Measurements from ENCODE around the gene PTPRH.

DNA sequence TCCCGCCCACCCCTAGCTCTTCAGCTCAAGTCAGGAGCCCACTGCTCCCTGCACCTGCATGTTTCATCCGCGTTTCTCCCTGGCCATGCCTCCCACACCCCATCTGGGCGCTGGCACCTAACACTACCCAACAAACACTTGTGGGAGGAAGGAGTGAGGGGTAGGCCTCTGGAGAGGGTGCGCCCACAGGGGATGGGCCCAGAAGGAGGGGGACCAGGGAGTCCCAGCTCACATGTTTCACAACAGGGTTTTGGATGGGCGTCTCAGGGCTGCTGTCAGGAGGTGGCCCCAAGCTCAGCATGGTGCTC lies 31.4 kb upstream of the PTPRH start:
- TF ChIP-seq, protein P1, sequence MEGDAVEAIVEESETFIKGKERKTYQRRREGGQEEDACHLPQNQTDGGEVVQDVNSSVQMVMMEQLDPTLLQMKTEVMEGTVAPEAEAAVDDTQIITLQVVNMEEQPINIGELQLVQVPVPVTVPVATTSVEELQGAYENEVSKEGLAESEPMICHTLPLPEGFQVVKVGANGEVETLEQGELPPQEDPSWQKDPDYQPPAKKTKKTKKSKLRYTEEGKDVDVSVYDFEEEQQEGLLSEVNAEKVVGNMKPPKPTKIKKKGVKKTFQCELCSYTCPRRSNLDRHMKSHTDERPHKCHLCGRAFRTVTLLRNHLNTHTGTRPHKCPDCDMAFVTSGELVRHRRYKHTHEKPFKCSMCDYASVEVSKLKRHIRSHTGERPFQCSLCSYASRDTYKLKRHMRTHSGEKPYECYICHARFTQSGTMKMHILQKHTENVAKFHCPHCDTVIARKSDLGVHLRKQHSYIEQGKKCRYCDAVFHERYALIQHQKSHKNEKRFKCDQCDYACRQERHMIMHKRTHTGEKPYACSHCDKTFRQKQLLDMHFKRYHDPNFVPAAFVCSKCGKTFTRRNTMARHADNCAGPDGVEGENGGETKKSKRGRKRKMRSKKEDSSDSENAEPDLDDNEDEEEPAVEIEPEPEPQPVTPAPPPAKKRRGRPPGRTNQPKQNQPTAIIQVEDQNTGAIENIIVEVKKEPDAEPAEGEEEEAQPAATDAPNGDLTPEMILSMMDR (optimal IDR thresholded peaks at IDR 0.05 in 1 of 3, IDR thresholded peaks at IDR 0.05 in 1 of 3, conservative IDR thresholded peaks at IDR 0.05 in 1 of 3; ENCODE audit: extremely low read depth in 1 of 3, insufficient read depth in 2 of 3, low read length in 3 of 3), result no peak
- TF ChIP-seq EZH2 (IDR thresholded peaks at IDR 0.05; ENCODE audit: low read length), result no peak
